ENCODE measurements around the gene SEMA6D. TPM values are rescaled to one million over a fixed set of nuclear protein-coding genes. Genes with fewer than 3 reads are reported as not detected.

SEMA6D gene
- total RNA-seq, 1 donor from 2014 or later, result 4.0 TPM

DNA sequence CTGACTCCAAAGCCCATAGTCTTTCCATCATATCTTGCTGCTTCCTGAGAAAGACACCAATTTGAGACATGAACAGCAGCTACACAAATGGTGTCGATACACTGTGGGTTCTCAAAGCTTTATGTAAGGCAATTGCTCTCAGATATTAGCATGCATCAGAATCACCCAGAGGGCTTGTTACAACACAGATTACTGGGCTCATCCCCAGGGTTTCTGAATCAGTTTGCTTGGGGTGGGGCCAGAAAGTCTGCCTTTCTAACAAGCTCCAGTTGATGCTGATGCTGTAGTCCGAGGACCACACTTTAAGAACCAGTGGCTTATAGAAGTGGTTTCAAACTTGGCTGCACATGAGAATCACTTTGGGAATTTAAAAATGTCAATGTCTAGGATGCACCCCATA, 86.5 kb downstream of the SEMA6D start:
- Histone ChIP-seq H3K4me3 (no peak overlapping the region), H3K27me3 (no peaks in the 10 kb centered on the region), H3K36me3 (no peaks in the 10 kb centered on the region), H3K9me3 (no peaks in the 10 kb centered on the region), H3K4me1 (no peaks in the 10 kb centered on the region), H3K27ac (no peak overlapping the region)
- TF ChIP-seq, protein P1, sequence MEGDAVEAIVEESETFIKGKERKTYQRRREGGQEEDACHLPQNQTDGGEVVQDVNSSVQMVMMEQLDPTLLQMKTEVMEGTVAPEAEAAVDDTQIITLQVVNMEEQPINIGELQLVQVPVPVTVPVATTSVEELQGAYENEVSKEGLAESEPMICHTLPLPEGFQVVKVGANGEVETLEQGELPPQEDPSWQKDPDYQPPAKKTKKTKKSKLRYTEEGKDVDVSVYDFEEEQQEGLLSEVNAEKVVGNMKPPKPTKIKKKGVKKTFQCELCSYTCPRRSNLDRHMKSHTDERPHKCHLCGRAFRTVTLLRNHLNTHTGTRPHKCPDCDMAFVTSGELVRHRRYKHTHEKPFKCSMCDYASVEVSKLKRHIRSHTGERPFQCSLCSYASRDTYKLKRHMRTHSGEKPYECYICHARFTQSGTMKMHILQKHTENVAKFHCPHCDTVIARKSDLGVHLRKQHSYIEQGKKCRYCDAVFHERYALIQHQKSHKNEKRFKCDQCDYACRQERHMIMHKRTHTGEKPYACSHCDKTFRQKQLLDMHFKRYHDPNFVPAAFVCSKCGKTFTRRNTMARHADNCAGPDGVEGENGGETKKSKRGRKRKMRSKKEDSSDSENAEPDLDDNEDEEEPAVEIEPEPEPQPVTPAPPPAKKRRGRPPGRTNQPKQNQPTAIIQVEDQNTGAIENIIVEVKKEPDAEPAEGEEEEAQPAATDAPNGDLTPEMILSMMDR (IDR thresholded peaks at IDR 0.05), result no peak
- no peak for DNase-seq (ENCODE audit: low spot score in 2 of 2)
- intact Hi-C loops (cut with DNase I), result no loop called here

DNA sequence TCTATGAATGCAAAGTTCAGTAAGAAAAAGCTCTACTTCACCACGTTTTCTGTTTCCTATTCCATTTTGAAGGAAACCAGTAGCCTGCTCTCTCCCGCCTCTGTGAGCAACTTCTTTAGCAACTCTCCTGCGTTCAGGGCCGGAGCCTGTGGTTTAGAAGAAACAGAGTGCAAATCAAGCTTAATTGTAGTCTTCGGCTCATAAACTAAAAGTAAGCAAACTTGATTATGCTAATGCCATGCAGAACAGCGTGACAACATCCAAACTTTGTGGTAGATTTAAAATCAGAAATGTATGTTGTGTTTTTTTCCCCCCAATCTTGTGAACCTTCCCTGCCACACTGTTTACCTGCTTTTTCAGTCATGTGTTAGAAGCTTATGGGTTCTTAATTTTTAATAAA, 87.4 kb downstream of the SEMA6D start:
- Histone ChIP-seq H3K27me3 (no peaks in the 10 kb centered on the region), H3K9me3 (no peaks in the 10 kb centered on the region), H3K4me3 (no peak overlapping the region), H3K4me1 (no peaks in the 10 kb centered on the region), H3K36me3 (no peaks in the 10 kb centered on the region), H3K27ac (no peak overlapping the region)
- no peak for DNase-seq (ENCODE audit: low spot score in 2 of 2)
- intact Hi-C loops (cut with DNase I), result no loop called here
- TF ChIP-seq, protein P1 (IDR thresholded peaks at IDR 0.05), result no peak

DNA sequence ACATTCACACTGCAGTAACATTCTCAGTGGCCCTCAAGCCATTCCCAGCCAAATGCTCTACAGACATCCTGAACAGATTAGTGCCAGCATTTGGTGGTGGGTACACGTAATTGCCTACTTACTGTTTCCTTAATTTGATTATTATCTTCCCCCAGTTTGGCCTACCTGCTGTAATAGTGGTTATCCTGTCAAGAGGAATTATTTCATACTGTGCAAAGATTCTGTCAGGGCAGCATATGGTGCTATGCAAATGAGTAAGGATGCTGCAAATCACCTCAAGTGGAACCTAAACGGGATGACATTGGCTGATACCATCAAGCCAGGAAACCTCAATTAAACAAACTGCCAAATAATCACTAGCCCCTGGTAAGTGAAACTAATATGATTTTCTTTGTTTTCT, 88.7 kb downstream of the SEMA6D start:
- no peak for DNase-seq (ENCODE audit: low spot score in 2 of 2)
- H3K4me1 ChIP-seq, result no peaks in the 10 kb centered on the region
- intact Hi-C loops (cut with DNase I), result no loop called here
- H3K27ac ChIP-seq, result no peak overlapping the region
- H3K4me3 ChIP-seq, result no peak overlapping the region
- no peaks in the 10 kb centered on the region for H3K27me3 ChIP-seq
- H3K36me3 ChIP-seq, result no peaks in the 10 kb centered on the region
- H3K9me3 ChIP-seq, result no peaks in the 10 kb centered on the region
- TF ChIP-seq, protein P1 (IDR thresholded peaks at IDR 0.05), result no peak

DNA sequence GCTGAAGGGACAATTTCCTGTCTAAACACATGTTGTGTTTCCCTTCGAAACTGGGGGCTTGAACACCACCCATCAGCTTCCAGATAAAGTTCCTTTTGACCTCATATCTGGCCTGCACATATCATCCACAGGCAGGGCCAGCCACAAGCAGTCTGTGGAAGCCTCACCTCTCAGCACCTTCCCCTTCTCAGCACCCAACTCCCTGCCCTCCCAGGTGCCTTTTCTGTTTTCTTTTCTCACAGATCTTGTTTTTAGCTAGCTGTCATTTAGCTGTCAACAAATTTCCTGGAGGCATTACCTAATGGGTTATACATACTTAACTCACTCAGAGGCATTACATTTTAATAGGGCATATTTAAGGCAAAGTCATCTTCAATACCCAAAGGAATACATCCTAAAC, 93.9 kb downstream of the SEMA6D start:
- TF ChIP-seq, protein P1 (IDR thresholded peaks at IDR 0.05), result no peak
- H3K4me1 ChIP-seq, result no peaks in the 10 kb centered on the region
- H3K36me3 ChIP-seq, result no peaks in the 10 kb centered on the region
- no peak for DNase-seq (ENCODE audit: low spot score in 2 of 2)
- intact Hi-C loops (cut with DNase I), result loop anchor here (10.0 kb wide), 1 partner anchor 64 kb away; no protein-coding TSS in a partner anchor
- H3K27ac ChIP-seq, result no peak overlapping the region
- H3K4me3 ChIP-seq, result no peak overlapping the region
- H3K9me3 ChIP-seq, result no peaks in the 10 kb centered on the region
- H3K27me3 ChIP-seq, result no peaks in the 10 kb centered on the region

DNA sequence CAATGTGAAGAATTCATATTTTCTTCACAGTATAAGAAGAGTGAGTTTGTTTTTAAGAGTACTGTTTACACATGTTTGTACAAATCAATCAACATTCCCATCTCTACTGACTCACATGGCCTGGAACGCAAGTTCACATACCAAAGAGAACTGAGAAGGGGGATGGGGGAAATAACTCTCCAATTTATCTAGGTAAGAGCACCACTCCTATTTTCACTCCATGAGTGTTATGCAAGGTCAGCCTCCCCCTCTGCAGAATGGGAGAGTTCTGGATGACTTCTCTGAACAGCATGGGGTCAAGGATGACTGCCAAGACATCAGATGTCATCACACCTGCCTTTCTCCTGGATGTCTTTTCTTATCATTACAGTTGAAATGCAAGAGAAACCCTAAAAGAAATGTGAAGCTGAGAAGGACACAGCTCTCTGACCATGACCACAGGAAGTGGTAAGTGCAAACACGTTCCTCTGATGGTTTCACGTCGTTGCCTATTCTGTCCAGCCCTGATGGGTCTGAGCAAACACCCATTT, 95.2 kb downstream of the SEMA6D start:
- intact Hi-C loops (cut with DNase I), result loop anchor here (10.0 kb wide), 1 partner anchor 62 kb away; no protein-coding TSS in a partner anchor

More for the DNA sequence above, 95.2 kb downstream of the SEMA6D start:
- H3K9me3 ChIP-seq, result no peaks in the 10 kb centered on the region
- no peak overlapping the region for H3K27ac ChIP-seq
- no peaks in the 10 kb centered on the region for H3K4me1 ChIP-seq
- DNase-seq (ENCODE audit: low spot score in 2 of 2), result no peak
- H3K4me3 ChIP-seq, result no peak overlapping the region
- H3K36me3 ChIP-seq, result no peaks in the 10 kb centered on the region
- H3K27me3 ChIP-seq, result no peaks in the 10 kb centered on the region
- TF ChIP-seq, protein P1 (IDR thresholded peaks at IDR 0.05), result no peak
